ENCODE measurements around the gene DTD2.
"Not testable (repeated sequence)": the region's sequence is repeated elsewhere in the genome, so short reads cannot be mapped to it uniquely, and the experiment has no call there.

The DTD2 gene

GRCh38 chr14:31456841-31457664 is at the start of gene DTD2:
DTD2 (minus strand) TSS chr14:31457506; CDS start chr14:31457393, 113 bp downstream.
- peak; percentile 90 for DNase-seq (ENCODE audit: low read depth)

GRCh38 chr14:31505411-31505810 is 48.1 kb upstream of the DTD2 start:
- DNase-seq (ENCODE audit: low read depth), result peak; percentile 55

GRCh38 chr14:31501870-31502269 is 44.6 kb upstream of the DTD2 start:
- no peak for DNase-seq (ENCODE audit: low read depth)

GRCh38 chr14:31492759-31493498 is 35.6 kb upstream of the DTD2 start:
- no peak for DNase-seq (ENCODE audit: low read depth)

- DNase-seq (ENCODE audit: low read depth), result no peak
Observed at GRCh38 chr14:31489691-31490090, 32.4 kb upstream of the DTD2 start.

GRCh38 chr14:31487886-31488285 is 30.6 kb upstream of the DTD2 start, which contains the start of gene GPR33:
GPR33 (minus strand) TSS chr14:31488039; CDS start chr14:31483965, 4,074 bp downstream.
- DNase-seq (ENCODE audit: low read depth), result no peak

GRCh38 chr14:31486764-31487163 is 29.5 kb upstream of the DTD2 start:
- DNase-seq (ENCODE audit: low read depth), result no peak

GRCh38 chr14:31484754-31485153 is 27.4 kb upstream of the DTD2 start:
- no peak for DNase-seq (ENCODE audit: low read depth)

GRCh38 chr14:31480156-31480555 is 22.9 kb upstream of the DTD2 start:
- DNase-seq (ENCODE audit: low read depth), result no peak

GRCh38 chr14:31479027-31479426 is 21.7 kb upstream of the DTD2 start:
- DNase-seq (ENCODE audit: low read depth), result peak; percentile 21

- no peak for DNase-seq (ENCODE audit: low read depth)
Observed at GRCh38 chr14:31477248-31477647, 19.9 kb upstream of the DTD2 start.

- peak; percentile 12 for DNase-seq (ENCODE audit: low read depth)
Observed at GRCh38 chr14:31476131-31476866, 19.0 kb upstream of the DTD2 start.

GRCh38 chr14:31466554-31466953 is 9.2 kb upstream of the DTD2 start:
- no peak for DNase-seq (ENCODE audit: low read depth)

GRCh38 chr14:31465111-31465510 is 7.8 kb upstream of the DTD2 start:
- DNase-seq (ENCODE audit: low read depth), result peak; percentile 77

GRCh38 chr14:31462450-31462849 is 5.1 kb upstream of the DTD2 start:
- DNase-seq (ENCODE audit: low read depth), result not testable (repeated sequence)

- DNase-seq (ENCODE audit: low read depth), result no peak
Observed at GRCh38 chr14:31461545-31461944, 4.2 kb upstream of the DTD2 start.

- DNase-seq (ENCODE audit: low read depth), result peak; percentile 32
Observed at GRCh38 chr14:31457665-31458659, 656 bp upstream of the DTD2 start.

GRCh38 chr14:31449971-31450610 is 7.2 kb downstream of the DTD2 start:
- DNase-seq (ENCODE audit: low read depth), result peak; percentile 49

- no peak for DNase-seq (ENCODE audit: low read depth)
Observed at GRCh38 chr14:31449136-31449535, 8.2 kb downstream of the DTD2 start.

GRCh38 chr14:31445703-31446102 is 11.6 kb downstream of the DTD2 start:
- no peak for DNase-seq (ENCODE audit: low read depth)

GRCh38 chr14:31442284-31442683 is 15.0 kb downstream of the DTD2 start:
- no peak for DNase-seq (ENCODE audit: low read depth)

All from amniotic epithelial cell (primary cell).